ENCODE data around the gene GRWD1.
A peak's percentile ranks its signal among the peaks of the same experiment; 100 is the strongest.

The GRWD1 gene

DNA sequence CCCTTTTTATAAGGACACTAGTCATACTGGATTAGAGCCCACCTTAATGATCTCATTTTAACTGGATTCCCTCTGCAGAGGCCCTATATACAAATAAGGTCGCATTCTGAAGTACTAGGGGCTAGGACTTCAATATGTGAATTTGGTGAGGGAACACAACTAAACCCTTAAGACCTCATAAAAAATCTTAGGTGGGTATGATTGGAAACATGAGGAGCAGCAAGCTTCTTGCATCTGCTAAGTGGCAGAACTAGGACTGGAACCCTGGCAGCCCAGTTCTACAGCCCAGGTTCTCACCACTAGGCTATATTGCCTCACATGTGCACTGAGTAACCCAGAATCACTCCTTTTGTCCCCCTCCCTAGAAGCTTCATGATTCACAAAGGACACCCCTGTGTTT is 17.1 kb upstream of the GRWD1 start:
- no peak for DNase-seq

DNA sequence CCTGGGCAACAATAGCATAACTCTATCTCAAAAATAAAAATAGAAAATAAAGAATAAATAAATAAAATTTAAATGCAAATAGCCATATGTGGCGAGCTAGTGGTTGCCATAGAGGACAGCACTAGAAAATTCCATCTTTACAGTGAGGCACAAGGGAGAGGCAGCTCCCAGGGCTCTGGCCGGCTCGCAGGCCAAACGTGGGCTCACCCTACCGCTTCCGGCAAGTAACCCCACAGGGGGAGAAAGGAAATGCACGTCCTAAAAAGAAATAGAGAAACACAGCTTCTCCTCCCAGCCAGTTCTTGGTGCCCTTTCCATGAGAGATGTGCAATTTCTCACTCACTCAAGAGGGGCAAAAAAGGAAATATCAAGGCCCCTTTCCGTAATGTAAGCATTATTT is 12.4 kb upstream of the GRWD1 start:
- DNase-seq: no peak

DNA sequence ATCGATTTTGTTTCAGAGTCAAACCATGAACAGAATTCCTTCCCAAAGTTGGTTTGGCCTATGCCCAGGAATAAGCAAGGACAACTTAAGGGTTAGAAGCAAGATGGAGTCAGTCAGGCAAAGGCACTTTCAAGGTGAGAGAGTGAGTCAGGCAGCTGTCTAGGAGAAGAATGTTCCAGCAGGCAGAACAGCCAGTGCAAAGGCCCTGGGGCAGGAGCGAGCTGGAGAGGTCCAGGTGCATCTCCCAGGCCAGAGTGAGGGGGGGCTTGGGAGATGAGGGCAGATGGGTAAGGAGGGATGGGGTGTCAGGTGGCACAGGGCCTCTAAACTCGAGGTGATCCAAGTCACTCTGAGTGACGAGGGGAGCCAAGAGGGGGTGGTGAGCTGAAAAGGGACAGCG is 9.2 kb upstream of the GRWD1 start:
- no peak for DNase-seq

DNA sequence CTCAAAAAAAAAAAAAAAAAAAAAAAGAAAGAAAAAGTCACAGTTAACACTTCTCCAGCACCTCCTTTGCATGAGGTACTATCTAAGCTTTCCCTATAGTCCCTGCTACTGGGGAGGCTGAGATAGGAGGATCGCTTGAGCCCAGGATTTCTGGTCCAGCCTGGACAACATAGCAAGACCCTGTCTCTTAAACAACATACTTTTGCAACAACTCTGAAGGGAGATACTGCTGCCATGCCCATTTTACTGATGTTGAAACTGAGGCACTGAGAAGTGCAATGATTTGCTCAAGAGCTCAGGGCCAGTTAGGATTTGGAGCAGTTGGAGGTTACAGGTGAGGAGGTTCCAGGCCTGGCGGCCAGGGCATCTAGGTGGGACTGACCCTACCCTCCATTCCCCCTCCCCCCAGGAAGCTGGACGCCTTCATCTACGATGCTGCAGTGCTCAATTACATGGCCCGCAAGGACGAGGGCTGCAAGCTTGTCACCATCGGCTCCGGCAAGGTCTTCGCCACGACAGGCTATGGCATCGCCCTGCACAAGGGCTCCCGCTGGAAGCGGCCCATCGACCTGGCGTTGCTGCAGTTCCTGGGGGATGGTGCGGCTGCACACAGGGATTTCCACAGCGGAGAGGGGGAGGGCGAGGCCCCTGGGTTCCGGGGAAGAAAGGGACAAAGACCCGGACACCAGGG is 4.3 kb upstream of the GRWD1 start:
- DNase-seq: no peak

DNA sequence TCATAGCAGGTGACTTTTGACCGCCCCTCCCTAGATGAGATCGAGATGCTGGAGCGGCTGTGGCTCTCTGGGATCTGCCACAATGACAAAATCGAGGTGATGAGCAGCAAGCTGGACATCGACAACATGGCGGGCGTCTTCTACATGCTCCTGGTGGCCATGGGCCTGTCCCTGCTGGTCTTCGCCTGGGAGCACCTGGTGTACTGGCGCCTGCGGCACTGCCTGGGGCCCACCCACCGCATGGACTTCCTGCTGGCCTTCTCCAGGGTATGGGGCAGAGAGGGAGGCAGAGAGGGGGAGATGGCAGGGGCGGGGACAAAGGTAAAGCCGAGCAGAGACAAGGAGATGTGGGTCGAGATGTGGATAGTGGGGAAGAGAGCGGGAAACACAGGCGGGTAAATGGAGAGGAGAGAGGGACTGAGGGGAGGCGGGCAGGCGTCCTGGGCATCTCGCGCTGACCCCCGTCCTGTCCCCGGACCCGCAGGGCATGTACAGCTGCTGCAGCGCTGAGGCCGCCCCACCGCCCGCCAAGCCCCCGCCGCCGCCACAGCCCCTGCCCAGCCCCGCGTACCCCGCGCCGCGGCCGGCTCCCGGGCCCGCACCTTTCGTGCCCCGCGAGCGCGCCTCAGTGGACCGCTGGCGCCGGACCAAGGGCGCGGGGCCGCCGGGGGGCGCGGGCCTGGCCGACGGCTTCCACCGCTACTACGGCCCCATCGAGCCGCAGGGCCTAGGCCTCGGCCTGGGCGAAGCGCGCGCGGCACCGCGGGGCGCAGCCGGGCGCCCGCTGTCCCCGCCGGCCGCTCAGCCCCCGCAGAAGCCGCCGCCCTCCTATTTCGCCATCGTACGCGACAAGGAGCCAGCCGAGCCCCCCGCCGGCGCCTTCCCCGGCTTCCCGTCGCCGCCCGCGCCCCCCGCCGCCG is 3.4 kb upstream of the GRWD1 start:
- no peak for DNase-seq

DNA sequence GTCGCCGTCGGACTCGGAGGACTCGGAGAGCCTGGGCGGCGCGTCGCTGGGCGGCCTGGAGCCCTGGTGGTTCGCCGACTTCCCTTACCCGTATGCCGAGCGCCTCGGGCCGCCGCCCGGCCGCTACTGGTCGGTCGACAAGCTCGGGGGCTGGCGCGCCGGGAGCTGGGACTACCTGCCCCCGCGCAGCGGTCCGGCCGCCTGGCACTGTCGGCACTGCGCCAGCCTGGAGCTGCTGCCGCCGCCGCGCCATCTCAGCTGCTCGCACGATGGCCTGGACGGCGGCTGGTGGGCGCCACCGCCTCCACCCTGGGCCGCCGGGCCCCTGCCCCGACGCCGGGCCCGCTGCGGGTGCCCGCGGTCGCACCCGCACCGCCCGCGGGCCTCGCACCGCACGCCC is 2.5 kb upstream of the GRWD1 start:
- DNase-seq: peak in 1 of 2 donors; percentile 18

DNA sequence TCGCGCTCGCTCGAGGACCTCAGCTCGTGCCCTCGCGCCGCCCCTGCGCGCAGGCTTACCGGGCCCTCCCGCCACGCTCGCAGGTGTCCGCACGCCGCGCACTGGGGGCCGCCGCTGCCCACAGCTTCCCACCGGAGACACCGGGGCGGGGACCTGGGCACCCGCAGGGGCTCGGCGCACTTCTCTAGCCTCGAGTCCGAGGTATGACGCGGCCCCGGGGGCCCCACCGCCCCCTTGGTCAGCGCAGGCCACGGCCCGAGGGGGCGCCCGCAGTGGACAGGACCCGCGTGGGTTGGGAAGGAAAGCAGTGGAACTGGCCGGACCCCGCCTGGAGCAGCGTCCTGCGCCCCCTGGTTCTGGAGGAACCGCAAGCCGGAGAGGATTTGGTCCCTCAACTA is 2.1 kb upstream of the GRWD1 start:
- peak in 1 of 2 donors; percentile 2 for DNase-seq

DNA sequence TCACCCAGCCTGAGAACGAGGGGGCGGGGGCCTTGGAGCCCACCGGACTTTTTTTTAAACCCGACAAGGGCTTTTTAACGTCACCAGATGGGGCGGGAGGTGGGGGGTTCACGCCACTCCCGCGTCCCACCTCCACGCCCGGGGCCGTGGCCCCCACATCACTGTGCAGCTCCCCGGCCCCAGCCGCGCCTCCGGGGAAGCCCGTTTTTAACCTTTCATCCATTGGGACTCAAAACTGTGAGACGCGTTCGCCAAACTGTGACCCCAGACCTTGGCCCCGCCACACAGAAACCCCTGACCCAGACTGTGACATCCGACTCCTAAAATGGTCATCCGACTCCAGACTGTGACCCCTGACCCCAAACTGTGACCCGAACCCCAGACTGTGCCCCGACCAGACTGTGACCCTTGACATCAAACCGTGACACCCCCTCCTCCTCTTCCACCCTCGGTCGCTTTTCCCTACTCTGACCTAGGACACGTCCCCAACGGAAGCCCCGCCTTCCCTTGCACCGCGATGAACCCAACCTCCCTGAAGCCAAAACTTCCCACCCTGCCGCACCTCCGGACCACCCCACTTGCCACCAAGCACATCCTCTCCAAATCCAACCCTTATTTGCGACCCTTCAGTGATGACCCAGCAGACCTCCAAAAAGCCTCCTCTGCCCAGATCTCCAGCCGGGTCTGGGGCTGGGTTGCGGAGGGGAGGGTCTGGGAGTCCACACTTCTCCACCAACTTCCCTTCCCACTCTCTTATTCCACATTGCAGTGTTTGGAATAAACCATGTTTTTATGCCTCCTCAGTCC is 1.5 kb upstream of the GRWD1 start:
- DNase-seq: peak in 1 of 2 donors; percentile 18

DNA sequence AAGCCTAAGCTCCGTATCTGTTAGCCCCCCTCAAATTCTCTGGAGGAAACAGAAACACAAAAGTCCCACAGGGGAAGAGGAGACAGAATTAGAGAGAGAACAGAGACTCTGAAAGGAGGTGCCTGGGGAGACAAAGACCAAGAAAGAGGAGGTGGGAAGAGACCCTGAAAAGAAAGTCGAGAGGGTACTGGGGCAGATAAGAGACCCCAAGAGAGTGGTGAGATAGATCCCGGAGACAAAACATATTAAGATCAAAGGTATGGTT is 915 bp upstream of the GRWD1 start:
- no peak for DNase-seq

DNA sequence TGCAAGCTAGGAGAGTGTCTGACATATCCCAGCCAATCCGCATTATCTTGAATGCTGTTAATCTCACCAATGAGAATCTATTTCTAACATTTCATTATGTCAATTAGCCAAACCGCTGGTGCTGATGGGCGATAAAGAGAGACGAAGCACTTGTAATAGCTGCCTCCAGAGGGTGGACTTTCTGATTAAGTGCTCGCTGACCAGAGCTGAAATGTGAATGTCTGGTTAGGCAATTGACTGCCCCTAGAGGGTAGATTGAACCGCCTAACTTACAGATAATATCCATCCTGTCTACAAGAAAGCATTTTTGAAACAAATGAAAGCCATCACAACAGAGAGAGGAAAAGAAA is 552 bp upstream of the GRWD1 start:
- DNase-seq: peak; percentile 15 to 60

DNA sequence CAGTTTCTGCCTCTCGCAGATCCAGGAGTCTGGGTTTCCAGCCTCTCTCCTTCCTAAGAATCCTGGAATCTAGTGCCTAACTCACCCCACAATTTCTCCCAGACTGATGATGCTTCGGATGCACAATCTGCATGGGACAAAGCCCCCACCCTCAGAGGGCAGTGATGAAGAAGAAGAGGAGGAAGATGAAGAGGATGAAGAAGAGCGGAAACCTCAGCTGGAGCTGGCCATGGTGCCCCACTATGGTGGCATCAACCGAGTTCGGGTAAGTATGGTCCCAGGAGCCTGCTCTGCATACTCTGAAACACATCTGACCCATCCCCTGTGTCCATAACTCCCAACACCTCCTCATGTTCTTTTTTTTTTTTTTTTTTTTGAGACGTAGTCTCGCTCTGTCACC is 796 bp downstream of the GRWD1 start:
- no peak for DNase-seq

DNA sequence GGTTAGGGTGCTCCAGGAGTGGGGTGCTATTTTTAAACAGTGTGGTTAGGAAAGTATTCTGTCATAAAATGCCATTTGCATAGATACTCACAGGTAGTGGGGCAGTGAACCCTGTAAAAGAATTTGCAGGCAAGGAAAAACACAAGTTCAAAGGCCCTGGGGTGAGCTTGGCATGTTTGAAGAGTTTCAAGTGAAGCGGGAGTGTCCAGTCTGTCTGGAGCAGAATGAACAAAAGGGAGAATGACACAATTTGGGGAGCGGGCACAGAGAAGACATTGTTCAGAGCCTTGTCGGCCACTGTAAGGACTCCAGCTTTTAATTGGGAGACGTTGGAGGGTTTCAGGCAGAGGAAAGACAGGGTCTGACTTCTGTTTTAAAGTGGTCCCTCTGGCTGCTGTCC is 2.8 kb downstream of the GRWD1 start:
- no peak for DNase-seq

DNA sequence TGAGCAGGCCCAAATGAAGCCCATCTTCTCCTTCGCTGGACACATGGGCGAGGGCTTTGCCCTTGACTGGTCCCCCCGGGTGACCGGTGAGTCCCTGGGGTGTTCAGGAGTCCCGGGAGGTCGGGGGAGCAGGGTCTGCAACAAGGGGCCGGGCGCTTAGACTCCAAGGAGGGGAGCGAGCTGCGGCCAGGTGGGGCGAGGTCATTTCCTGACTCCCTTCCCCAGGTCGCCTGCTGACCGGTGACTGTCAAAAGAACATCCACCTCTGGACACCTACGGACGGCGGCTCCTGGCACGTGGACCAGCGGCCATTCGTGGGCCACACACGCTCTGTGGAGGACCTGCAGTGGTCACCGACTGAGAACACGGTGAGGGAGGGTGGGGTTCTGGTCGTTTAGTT is 4.7 kb downstream of the GRWD1 start:
- no peak for DNase-seq

DNA sequence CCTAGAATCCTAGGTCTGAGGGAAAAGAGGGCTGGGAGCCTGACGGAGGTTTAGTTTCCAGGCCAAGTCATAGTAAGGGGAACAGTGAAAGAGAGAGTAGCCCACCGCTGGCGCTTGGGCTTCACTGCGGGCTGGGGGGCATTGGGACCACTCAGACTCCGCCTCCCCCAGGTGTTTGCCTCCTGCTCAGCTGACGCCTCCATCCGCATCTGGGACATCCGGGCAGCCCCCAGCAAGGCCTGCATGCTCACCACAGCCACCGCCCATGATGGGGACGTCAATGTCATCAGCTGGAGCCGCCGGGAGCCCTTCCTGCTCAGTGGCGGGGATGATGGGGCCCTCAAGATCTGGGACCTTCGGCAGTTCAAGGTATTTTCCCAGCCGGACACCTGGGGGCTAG is 5.1 kb downstream of the GRWD1 start:
- DNase-seq: no peak

DNA sequence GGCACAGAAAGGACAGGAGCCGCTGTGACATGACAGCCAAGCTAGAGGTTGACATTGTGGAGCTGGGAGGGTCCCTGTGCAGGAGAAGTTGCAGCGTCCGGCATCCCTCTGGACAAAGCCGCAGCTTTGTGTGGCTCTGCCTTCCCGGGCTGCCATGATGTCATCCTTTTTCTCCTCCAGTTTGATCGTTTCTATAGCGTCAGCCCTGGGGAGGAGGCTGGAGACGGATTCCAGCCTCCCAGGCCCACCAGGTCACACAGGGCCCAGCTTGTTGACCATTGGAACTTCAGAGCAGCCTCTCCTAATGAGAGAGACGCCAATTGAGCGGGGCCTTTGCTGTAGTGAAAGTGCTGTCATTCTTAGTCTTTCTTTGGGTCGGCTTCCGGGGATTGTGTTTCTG is 5.8 kb downstream of the GRWD1 start:
- DNase-seq: no peak

DNA sequence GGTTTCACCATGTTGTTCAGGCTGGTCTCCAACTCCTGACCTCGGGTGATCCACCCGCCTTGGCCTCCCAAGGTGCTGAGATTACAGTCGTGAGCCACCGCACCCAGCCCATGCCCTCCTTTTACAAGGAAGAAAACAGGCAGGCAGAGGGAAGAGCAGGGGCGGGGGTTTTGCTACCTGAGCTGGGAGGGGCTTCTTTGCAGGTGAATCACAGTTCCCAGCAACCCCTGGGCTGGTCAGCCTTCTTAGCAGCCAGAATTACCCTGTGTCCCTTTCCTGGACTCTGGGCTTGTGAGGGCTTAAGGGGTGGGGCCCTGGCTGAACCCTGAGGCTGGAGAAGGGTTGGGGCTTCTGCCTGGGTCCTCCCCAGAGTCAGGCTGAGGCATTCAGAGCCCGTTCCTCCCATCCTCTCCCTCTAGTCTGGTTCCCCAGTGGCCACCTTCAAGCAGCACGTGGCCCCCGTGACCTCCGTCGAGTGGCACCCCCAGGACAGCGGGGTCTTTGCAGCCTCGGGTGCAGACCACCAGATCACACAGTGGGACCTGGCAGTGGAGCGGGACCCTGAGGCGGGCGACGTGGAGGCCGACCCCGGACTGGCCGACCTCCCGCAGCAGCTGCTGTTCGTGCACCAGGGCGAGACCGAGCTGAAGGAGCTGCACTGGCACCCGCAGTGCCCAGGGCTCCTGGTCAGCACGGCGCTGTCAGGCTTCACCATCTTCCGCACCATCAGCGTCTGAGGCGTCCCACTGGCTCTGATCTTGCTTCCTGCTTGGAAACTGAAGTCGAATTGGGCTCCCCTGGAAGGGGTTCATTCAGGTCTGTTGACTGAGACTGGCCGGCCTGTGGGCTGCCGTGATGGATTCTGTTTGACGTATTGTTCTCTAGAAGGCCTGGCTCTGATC is 6.8 kb downstream of the GRWD1 start:
- no peak for DNase-seq

DNA sequence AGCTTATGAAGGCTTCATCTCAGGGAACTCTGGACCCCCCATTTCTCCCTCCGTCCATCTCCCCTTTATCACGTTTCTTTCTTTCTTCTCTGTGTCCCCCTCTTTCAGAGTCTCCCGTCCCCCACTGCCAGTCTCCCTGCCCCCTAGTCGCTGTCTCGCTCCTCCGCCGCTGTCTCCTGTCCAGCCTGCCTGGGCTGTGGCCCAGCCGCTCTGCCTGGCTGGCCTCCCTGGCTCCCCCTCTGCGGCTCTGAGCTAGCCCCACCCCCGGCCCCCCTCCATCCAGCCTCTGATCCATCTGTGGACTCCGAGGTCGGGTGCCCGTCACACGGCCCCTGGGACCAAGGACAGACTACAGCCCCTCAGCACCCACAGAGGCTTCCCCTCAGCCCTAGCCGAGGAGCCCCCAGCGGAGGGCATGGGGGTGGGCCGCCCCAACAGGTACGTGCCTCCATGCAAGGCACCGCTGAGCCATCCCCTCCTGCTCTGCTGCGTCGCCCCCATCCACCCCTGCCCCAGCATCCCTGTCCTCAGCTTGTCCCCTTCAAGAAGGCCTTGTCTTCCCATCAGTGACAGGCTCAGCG is 8.5 kb downstream of the GRWD1 start:
- no peak for DNase-seq

DNA sequence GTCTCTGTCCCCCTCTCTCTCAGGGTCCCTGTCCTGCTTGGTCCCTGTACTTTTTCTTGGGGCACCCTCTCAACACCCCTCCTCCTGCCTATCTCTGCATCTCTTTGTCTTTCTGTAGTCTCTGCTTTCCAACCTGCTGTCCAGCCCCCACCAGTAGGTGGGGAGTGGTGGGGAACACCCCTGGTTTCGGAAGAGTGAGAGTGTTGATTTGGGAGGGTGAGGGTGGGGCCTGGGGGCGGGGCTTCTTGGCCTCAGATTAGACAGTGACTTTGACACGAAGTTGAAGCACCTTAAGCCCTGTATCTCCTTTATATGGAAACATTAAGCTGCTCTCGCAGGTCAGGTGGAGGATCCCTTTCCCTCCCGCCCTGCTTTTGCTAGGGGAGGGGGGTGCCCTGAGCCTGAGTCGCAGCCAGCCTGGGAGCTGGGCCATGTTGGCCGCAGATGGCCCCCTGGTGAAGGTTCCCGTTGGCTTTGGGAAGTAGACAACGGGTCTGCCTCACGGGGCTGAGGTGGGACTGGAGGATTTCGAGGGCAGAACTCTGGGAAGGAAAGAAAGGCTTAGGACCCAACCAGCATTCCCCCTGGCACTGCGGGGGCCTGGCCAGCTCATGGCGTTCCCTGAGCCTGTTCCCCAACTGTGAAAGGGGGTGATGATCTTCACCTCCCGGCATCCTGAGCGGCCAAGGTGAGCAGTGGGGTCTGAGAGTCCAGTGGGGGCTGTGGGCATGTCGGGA is 9.6 kb downstream of the GRWD1 start, which contains the start of gene KCNJ14:
TSS of gene KCNJ14 (plus strand) at position 404 of the 737 bp plus-strand sequence. CDS start 6,151 bp downstream, outside the sequence.
- no peak for DNase-seq

DNA sequence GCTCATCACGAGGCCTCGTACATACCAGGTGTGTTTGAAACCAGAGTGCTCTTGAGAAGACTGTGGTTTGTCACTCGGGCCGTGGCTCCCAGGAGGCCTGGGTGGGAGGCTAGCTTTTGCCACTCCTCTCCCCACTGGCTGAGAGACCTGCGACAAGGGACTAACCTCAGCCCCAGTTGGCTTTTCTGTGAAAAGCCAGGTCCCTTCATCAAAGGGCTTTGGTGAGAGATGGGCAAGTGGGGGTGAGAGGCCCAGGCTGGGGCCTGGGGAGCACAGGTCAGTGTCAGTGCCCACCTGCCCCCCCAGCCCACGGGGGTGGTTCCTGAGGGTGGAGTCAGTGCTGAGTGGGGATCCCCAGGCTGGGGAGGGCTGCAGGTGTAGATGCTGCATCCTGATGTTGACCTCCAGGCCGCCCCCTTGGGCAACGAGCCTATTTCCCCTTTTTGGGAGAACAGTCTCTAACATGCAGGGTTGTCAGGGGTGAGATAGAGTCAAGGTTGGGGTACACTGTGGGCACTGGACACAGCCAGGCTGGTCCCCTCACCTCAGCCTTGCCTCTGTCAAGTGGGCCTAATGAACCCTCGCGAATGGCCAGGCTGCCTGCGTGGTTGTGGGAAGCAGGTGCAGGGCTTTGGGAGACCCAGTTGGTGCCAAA is 10.3 kb downstream of the GRWD1 start:
- no peak for DNase-seq

DNA sequence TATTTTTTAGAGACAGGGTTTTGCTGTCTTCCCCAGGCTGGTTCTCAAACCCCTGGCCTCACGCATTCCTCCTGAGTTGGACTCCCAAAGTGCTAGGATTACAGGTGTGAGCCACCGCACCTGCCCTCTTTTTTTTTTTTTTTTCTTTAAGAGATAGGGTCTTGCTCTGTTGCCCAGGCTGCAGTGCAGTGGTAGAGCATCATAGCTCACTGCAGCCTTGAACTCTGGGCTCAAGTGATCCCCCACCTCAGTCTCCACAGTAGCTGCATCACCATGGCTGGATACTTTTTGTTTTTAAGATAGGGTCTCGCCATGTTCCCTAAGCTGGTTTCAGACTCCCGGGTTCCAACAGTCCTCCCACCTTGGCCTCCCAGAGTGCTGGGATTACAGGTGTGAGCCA is 11.1 kb downstream of the GRWD1 start:
- no peak for DNase-seq

DNA sequence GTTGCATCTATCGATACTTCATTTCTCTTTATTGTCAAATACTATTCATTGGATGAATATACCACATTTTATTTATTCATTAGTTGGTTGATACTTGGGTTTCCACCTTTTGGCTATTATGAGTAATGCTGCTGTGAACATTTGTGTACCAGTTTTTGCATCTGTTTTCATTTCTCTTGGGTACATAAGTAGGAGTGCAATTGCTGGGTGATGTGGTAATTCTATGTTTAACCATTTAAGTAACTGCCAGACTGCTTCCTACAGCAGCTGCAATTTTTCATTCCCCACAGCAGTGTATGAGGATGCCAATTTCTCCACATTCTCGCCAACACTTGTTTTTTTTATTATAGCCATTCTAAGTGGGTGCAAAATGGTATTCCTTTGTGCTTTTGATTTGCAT is 12.2 kb downstream of the GRWD1 start:
- DNase-seq: no peak

Measured in CD4-positive, alpha-beta T cell treated with Interferon alpha-2 for 1 hour (primary cell).